Keratinocyte (primary cell): ENCODE measurements around the gene RAB11FIP4.

ENCODE experiments used
- CTCF ChIP-seq, 3 experiments: IDR thresholded peaks in 1 of 3; conservative IDR thresholded peaks in 1 of 3; optimal IDR thresholded peaks in 1 of 3; 2 replicates in 2 of 3; 3 replicates in 1 of 3; pipeline versions ENCODE3 to v1.5.1; 2011; ENCODE audit warnings: low read length in 3 of 3, mild to moderate bottlenecking in 3 of 3, moderate library complexity in 2 of 3, control low read depth in 1 of 3, inconsistent platforms in 1 of 3; ENCODE audit not compliant: insufficient read depth in 2 of 3; ENCODE audit errors: extremely low read depth in 1 of 3
- EZH2 ChIP-seq: IDR thresholded peaks from one replicate; pipeline ENCODE4 v1.6.1; 2012; ENCODE audit warnings: inconsistent platforms, mild to moderate bottlenecking, low read length, moderate library complexity

GRCh38 chr17:31522284-31522931 is 130.9 kb downstream of the RAB11FIP4 start:
- TF ChIP-seq CTCF (optimal IDR thresholded peaks at IDR 0.05 in 1 of 3, IDR thresholded peaks at IDR 0.05 in 1 of 3, conservative IDR thresholded peaks at IDR 0.05 in 1 of 3; ENCODE audit: extremely low read depth in 1 of 3, insufficient read depth in 2 of 3, low read length in 3 of 3) (no peak), EZH2 (no peak)
